HG03280 (cell line): Measurements from ENCODE around the gene OSBPL2.

Experiments used
- ATAC-seq: cut with Tn5 transposase; IDR thresholded peaks from one replicate; pipeline ENCODE4 v1.9.1; 2021; ENCODE audit warnings: mild to moderate bottlenecking, moderate library complexity; ENCODE audit not compliant: unreplicated experiment

Gene OSBPL2

GRCh38 chr20:62320581-62321354, 82.4 kb downstream of the OSBPL2 start:
- no peak for ATAC-seq

- no peak for ATAC-seq
Observed at GRCh38 chr20:62321521-62321948, 83.2 kb downstream of the OSBPL2 start.

- ATAC-seq, result no peak
Observed at GRCh38 chr20:62321975-62322374, 83.7 kb downstream of the OSBPL2 start.

DNA sequence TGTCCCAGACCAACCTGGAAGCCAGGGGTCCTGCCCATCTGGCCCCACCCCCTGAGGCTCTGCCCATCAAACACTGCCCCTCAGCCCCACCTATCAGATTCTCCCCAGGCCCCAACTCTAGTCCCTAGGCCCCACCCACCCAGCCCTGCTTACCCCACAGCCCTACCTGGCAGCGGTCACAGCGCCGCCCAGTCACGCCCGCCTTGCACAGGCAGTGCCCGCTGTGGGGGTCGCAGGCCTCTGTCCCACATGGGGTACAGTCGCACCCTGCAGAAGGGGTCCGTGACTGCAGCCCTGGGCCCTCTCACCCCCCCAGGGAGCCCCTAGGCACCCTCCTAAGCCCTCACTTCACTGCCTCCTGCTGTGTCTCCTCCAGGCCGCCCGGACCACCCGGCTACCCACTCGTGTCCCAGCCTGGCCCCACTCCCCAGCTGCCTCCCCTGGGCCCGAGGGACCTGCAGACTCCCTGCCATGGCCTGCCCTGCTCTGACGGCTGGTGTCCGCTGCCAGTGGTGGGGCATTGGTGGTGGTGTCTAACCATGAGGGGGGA, 84.2 kb downstream of the OSBPL2 start:
- no peak for ATAC-seq

GRCh38 chr20:62323146-62323979, 85.0 kb downstream of the OSBPL2 start:
- no peak for ATAC-seq

DNA sequence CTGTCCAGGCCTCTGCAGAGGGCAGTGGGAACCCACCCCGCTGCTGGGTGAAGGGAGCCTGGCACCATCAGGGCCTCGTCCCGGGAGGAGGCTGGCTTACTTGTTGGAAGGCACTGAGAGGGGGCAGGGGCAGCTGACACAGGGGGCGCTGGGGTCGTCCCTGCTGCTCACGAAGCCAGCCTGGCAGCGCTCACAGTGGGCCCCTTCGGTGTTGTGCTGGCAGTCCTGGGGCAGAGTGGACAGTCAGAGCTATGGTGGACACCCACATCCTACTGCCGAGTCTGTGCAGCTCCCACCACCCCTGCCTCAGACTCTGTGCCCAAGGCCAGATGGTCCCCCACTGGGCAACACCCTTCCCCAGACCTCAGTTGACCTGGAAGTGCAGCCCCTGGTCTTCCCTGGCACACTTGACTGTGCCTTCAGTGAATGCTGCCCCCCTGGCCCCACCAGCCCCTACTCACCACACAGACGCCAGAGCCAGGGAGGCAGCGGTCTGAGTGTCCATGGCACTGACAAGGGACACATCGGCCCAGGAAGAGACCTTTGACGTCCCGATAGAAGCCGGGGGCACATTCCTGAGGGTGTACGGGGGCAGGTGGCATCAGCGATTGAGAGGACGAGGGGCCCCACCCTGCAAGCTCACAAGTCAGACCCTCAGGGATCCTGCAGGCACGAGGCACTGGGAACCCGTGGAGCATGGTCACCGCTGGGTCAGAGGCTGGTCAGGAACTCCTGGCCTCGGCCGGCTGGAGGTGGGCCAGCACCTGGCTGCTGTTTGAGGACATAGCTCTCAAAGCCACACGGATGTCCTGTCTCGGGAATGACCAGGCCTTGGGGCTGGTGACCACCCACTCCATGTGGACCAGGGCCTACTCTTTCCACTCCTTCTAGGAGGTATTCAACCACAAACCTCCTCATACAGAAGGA, 85.9 kb downstream of the OSBPL2 start:
- ATAC-seq, result no peak

GRCh38 chr20:62325172-62325905, 87.0 kb downstream of the OSBPL2 start:
- ATAC-seq, result no peak

DNA sequence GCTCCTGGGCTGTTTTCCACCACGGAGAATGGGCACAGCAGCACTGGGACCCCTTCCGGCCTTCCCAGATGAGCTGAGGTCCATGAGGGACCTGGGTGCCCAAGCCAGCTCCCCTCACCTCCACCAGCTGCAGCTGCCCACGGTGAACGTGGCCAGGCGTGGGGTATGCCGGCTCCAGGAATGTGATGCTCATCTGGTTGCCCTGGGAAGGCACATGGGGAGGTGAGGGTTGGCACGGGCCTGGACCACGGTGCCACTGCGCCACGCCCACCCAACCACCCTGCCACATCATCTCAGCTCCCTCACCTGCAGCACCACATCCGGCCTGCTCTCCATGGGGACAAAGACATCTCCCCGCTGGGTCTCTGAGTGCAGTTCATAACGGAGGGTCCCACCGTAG, 88.2 kb downstream of the OSBPL2 start:
- ATAC-seq, result no peak

GRCh38 chr20:62326959-62327725, 88.8 kb downstream of the OSBPL2 start:
- ATAC-seq, result no peak

DNA sequence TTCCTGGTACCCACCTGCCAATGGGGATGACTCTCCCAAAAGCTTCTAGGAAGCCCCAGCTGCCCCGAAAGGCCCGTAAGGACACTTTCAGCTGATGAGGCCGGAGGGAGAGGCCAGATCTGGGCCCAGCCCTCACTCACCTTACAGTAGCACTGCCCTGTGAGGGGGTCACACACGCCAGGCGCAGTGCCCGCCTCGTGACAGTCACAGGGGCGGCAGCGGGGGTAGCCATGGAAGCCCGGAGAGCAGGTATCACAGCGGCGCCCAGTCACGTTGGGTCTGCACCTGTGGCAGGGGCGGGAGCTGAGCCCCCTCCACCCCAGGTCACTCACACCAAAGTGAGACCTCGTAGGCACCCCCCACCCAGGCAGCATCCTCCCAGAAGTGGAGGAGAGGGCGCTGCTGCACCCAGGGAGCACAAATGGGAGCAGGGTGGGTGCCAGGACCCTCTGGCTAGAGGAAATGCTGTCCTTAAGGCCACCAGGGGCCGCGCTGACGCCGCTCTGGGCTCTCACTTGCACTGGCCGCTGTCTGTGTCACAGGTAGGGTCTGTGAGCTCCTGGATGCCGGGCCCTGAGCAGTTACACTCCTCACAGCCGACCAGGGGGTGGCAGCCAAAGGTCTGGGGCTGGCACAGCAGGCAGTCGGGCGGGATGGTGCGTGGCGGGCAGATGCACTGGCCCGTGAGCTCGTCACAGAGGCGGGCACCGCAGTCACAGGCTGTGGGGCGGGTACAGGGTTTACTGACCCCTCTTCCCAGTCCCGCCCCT, 89.6 kb downstream of the OSBPL2 start:
- no peak for ATAC-seq

GRCh38 chr20:62328684-62329388, 90.5 kb downstream of the OSBPL2 start:
- no peak for ATAC-seq

DNA sequence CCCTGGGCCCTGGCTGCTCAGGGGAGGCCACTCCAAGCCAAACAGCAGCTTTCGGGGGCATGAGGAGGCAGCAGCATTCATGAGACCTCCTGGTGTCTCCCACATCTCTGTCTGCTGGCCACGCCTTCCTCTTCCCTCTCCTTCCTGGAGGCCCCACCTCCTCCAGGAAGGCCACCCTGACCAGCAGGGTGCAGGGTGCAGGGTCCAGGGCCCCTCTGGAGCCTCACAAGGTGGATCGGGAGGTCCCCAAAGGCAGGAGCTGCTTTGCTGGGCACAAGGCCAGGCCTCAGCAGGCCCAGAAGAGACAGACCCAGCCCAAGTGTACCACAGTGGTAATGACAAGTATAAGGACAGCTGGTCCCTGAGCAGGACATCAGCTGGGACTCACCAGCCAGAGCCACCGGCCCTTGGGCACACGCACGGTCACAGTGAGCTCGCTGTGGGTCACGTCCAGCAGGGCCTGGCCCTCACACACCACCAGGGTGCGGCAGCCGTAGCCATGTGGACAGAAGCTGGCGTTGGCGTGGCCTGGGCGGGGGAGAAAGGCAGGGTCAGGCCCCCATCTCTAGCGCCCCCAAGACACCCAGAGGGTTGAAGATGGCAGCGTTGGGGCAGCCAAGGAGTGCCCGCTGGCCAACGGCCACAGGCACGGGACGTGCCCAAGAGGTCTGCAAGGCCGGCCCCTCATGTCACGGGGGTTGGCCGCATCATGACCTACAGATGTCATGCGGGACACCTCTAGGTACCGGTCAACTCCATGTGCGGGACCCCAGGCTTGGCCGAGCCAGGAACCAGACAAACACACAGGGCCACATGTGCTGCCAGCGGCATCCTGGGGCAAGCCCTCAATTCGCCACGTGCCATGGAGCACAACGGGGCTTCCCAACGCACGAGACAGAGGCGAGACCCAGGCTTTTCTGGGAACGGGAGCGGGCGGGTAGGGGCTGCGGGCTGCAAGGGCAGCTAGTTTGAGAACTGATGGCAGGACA, 91.4 kb downstream of the OSBPL2 start:
- no peak for ATAC-seq

- ATAC-seq, result no peak
Observed at GRCh38 chr20:62330576-62331317, 92.4 kb downstream of the OSBPL2 start.

- no peak for ATAC-seq
Observed at GRCh38 chr20:62331347-62331746, 93.0 kb downstream of the OSBPL2 start.

GRCh38 chr20:62332421-62332820, 94.1 kb downstream of the OSBPL2 start:
- no peak for ATAC-seq
